Osteocyte (in vitro differentiated cells): ENCODE measurements around the gene GPR162. TPM values are rescaled to one million over a fixed set of nuclear protein-coding genes. Genes with fewer than 3 reads are reported as not detected.

Experiments used
- DNase-seq: peaks from one replicate; pipeline ENCODE4 v3.0.0; 2021; ENCODE audit warnings: mixed read lengths; ENCODE audit not compliant: unreplicated experiment; ENCODE audit errors: extremely low spot score
- H3K27ac Mint-ChIP-seq: one replicate; pipeline ENCODE4 v1.8.0; 2021; ENCODE audit warnings: mild to moderate bottlenecking, mixed read lengths; ENCODE audit not compliant: unreplicated experiment
- H3K27me3 Mint-ChIP-seq: one replicate; pipeline ENCODE4 v1.8.0; 2021; ENCODE audit warnings: mixed read lengths; ENCODE audit not compliant: unreplicated experiment
- H3K36me3 Mint-ChIP-seq: one replicate; pipeline ENCODE4 v1.8.0; 2021; ENCODE audit warnings: mixed read lengths; ENCODE audit not compliant: unreplicated experiment
- H3K4me1 Mint-ChIP-seq: one replicate; pipeline ENCODE4 v1.8.0; 2021; ENCODE audit warnings: mixed read lengths; ENCODE audit not compliant: unreplicated experiment
- H3K4me3 Mint-ChIP-seq: one replicate; pipeline ENCODE4 v1.8.0; 2021; ENCODE audit warnings: mild to moderate bottlenecking, moderate library complexity, mixed read lengths; ENCODE audit not compliant: unreplicated experiment
- H3K9me3 Mint-ChIP-seq: one replicate; pipeline ENCODE4 v1.8.0; 2021; ENCODE audit warnings: mixed read lengths; ENCODE audit not compliant: unreplicated experiment
- CTCF ChIP-seq: fragments of 200-600 bp; sonication (generic); IDR thresholded peaks from 2 replicates; pipeline ENCODE4 v1.5.0; 2021; ENCODE audit warnings: antibody characterized with exemption, mild to moderate bottlenecking, moderate library complexity
- total RNA-seq: library from RNA; stranded (reverse); gene quantifications from 2 replicates; pipeline ENCODE4 v1.2.1, GENCODE V29; 2021

The GPR162 gene
- total RNA-seq, 1 donor from 2014 or later = 11.5 TPM

- H3K4me3 Mint-ChIP-seq = no peak overlapping the region
Observed at GRCh38 chr12:6774499-6775062, 47.0 kb upstream of the GPR162 start.

DNA sequence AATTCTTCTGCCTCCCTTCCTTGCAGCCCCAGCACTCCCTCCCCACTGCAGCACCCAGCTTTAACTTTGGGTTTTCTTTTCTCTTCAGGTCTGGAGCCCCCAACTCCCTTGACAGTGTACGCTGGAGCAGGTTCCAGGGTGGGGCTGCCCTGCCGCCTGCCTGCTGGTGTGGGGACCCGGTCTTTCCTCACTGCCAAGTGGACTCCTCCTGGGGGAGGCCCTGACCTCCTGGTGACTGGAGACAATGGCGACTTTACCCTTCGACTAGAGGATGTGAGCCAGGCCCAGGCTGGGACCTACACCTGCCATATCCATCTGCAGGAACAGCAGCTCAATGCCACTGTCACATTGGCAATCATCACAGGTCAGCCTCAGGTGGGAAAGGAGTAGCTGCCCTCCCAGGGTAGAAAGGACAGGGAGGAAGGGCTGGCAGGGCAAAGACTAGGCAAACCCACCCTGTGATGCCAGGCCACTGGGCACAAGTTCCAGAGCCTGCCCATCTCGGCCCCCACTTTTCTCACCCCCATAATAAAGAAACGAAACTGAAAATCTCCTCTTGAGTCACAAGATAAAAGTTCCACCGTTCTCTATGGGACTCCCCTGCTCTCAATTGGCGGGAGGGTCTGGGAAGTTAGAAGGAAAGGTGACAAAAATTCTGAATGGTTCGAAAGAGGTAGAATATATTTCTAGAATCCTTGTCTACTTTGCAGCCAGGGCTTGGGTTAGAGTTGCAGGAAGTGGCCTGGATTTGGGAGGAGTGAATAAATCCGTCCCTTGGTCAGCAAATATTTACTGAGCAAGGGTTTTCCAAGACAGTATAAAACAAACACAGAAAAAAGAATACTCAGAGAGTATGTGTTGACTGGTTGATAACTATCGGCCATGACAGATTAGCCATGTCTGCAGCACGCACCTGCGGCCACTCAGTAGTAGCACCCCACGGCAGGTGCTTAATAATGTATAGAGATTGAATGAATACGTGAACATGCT is 46.1 kb upstream of the GPR162 start:
- Mint-ChIP-seq H3K27ac (no peak overlapping the region), H3K4me3 (no peak overlapping the region), H3K36me3 (peaks cover 12% of the 10 kb centered on the region), H3K27me3 (no peaks in the 10 kb centered on the region), H3K9me3 (no peaks in the 10 kb centered on the region), H3K4me1 (peaks cover 16% of the 10 kb centered on the region)
- no peak for DNase-seq
- no peak for TF ChIP-seq CTCF

More at GRCh38 chr12:6774499-6775062, 47.0 kb upstream of the GPR162 start:
- peaks cover 18% of the 10 kb centered on the region for H3K4me1 Mint-ChIP-seq
- no peak for DNase-seq
- no peak for TF ChIP-seq CTCF
- H3K9me3 Mint-ChIP-seq = no peaks in the 10 kb centered on the region
- H3K36me3 Mint-ChIP-seq = peaks cover 14% of the 10 kb centered on the region
- H3K27me3 Mint-ChIP-seq = no peaks in the 10 kb centered on the region
- H3K27ac Mint-ChIP-seq = no peak overlapping the region

DNA sequence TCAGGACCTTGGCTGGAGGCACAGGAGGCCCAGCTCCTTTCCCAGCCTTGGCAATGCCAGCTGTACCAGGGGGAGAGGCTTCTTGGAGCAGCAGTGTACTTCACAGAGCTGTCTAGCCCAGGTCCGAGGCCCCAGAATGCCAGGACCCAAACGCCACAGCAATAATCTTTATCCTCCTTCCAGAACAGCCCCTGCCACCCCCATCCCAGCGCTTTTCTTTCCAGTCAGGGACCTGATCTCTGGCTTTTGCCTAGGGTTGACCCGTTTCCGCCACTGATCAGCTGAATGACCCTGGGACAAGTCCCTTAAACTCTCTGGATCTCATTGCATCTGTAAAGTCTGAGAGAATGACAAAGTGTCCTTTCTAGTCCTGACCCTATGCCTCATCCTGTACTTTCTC is 44.2 kb upstream of the GPR162 start:
- no peaks in the 10 kb centered on the region for H3K27me3 Mint-ChIP-seq
- H3K4me3 Mint-ChIP-seq = no peak overlapping the region
- peaks cover 13% of the 10 kb centered on the region for H3K4me1 Mint-ChIP-seq
- no peak for TF ChIP-seq CTCF
- no peak for DNase-seq
- no peak overlapping the region for H3K27ac Mint-ChIP-seq
- H3K9me3 Mint-ChIP-seq = no peaks in the 10 kb centered on the region
- H3K36me3 Mint-ChIP-seq = peaks cover 3% of the 10 kb centered on the region

GRCh38 chr12:6778217-6778573 is 43.4 kb upstream of the GPR162 start:
- H3K4me1 Mint-ChIP-seq = peaks cover 13% of the 10 kb centered on the region
- peak overlapping the region; percentile 76 for H3K4me3 Mint-ChIP-seq
- H3K9me3 Mint-ChIP-seq = no peaks in the 10 kb centered on the region
- H3K27me3 Mint-ChIP-seq = no peaks in the 10 kb centered on the region
- H3K36me3 Mint-ChIP-seq = peaks cover 3% of the 10 kb centered on the region
- peak overlapping the region; percentile 80 for H3K27ac Mint-ChIP-seq
- DNase-seq = no peak
- TF ChIP-seq CTCF = no peak
